A549 (cell line): ENCODE data around the gene HPCAL1. TPM values are rescaled to one million over a fixed set of nuclear protein-coding genes. Genes with fewer than 3 reads are reported as not detected.

Experiments used
- ATAC-seq, 2 experiments: fragments of 200-7000 bp in 1 of 2; fragments of >200 bp in 1 of 2; cut with Nextera tagmentation in 1 of 2; cut with Tn5 transposase in 1 of 2; 3 replicates each; pipeline versions ENCODE4 v1.8.0 to v1.9.1; 2018 to 2020; ENCODE audit warnings: mild to moderate bottlenecking in 1 of 2, moderate library complexity in 1 of 2
- CTCF ChIA-PET: fragments of 300-600 bp; sonication (Branson Sonifier 250); formaldehyde crosslinking; extraction: SDS; loops from one replicate; lab custom pipeline; 2021; ENCODE audit warnings: antibody characterized with exemption, inconsistent platforms; lab: Yijun Ruan, JAX
- POLR2A ChIA-PET: fragments of 350-600 bp; formaldehyde crosslinking; extraction: SDS; loops from one replicate; lab custom pipeline; 2021; ENCODE audit warnings: antibody characterized with exemption, inconsistent platforms; lab: Yijun Ruan, JAX
- DNase-seq, 2 experiments: peaks; one replicate each; pipeline versions ENCODE4 v3.0.0 to v3.0.0-alpha.2; 2011 to 2016; ENCODE audit warnings: low read depth in 1 of 2, low spot score in 1 of 2
- FAIRE-seq: peaks from 2 replicates; lab custom pipeline; 2011; peaks lifted over from hg19 to GRCh38; lab: Jason Lieb, UNC
- H3K27ac ChIP-seq, 2 experiments: fragments of >200 bp; sonication (Bioruptor Twin); formaldehyde crosslinking; 3 replicates each; pipeline ENCODE4 v1.5.1; 2016 to 2017
- H3K4me1 ChIP-seq: fragments of >200 bp; sonication (Bioruptor Twin); formaldehyde crosslinking; 3 replicates; pipeline ENCODE4 v1.6.1; 2016
- H3K4me2 ChIP-seq: fragments of >200 bp; sonication (Bioruptor Twin); formaldehyde crosslinking; 3 replicates; pipeline ENCODE4 v1.6.1; 2016
- H3K4me3 ChIP-seq: fragments of >200 bp; sonication (Bioruptor Twin); formaldehyde crosslinking; 3 replicates; pipeline ENCODE4 v1.5.1; 2016
- H3K9me3 ChIP-seq: fragments of >200 bp; sonication (Bioruptor Twin); formaldehyde crosslinking; 3 replicates; pipeline ENCODE4 v1.6.1; 2016
- ATOH8 ChIP-seq: fragments of 250-450 bp; sonication (Bioruptor Pico); IDR thresholded peaks from 2 replicates; pipeline ENCODE4 v1.5.0; 2020; ENCODE audit warnings: low read depth, mild to moderate bottlenecking, moderate library complexity
- BCL3 ChIP-seq: fragments of >200 bp; sonication (Bioruptor Twin); formaldehyde crosslinking; IDR thresholded peaks from 3 replicates; pipeline ENCODE4 v1.6.1; 2016
- CBX2 ChIP-seq: fragments of 200-600 bp; sonication (generic); IDR thresholded peaks from 2 replicates; pipeline ENCODE4 v1.6.1; 2016; ENCODE audit warnings: low read depth, mild to moderate bottlenecking, borderline replicate concordance
- CHD2 ChIP-seq: fragments of 150-350 bp; IDR thresholded peaks from 2 replicates; pipeline ENCODE4 v1.6.1; 2014; ENCODE audit warnings: low read length; ENCODE audit not compliant: partially characterized antibody
- CHD4 ChIP-seq: fragments of 200-600 bp; sonication (generic); IDR thresholded peaks from 2 replicates; pipeline ENCODE4 v1.6.1; 2016; ENCODE audit warnings: antibody characterized with exemption, mild to moderate bottlenecking, borderline replicate concordance
- CTCF ChIP-seq: fragments of >200 bp; sonication (Bioruptor Twin); formaldehyde crosslinking; IDR thresholded peaks from 3 replicates; pipeline ENCODE4 v1.5.1; 2016
- E2F6 ChIP-seq: IDR thresholded peaks from 2 replicates; pipeline ENCODE4 v1.6.1; 2012; ENCODE audit warnings: low read depth, borderline replicate concordance
- EHMT2 ChIP-seq: fragments of 200-600 bp; sonication (generic); IDR thresholded peaks from 2 replicates; pipeline ENCODE4 v1.6.1; 2016; ENCODE audit warnings: antibody characterized with exemption, low read depth, mild to moderate bottlenecking, moderate library complexity
- FOSB ChIP-seq: fragments of 250-450 bp; sonication (Bioruptor Pico); IDR thresholded peaks from 2 replicates; pipeline ENCODE4 v1.5.0; 2020; ENCODE audit warnings: mild to moderate bottlenecking, moderate library complexity
- GATA3 ChIP-seq: IDR thresholded peaks from 2 replicates; pipeline ENCODE4 v1.6.1; 2012; ENCODE audit warnings: borderline replicate concordance
- HDAC2 ChIP-seq: fragments of 200-600 bp; sonication (generic); IDR thresholded peaks from 2 replicates; pipeline ENCODE4 v1.6.1; 2016
- HMGXB4 ChIP-seq: fragments of 250-450 bp; sonication (Bioruptor Pico); IDR thresholded peaks from 2 replicates; pipeline ENCODE4 v1.5.0; 2021; ENCODE audit warnings: mild to moderate bottlenecking, moderate library complexity, borderline replicate concordance
- HOXB13 ChIP-seq: fragments of 250-450 bp; sonication (Bioruptor Pico); IDR thresholded peaks from 2 replicates; pipeline ENCODE4 v1.5.0; 2020; ENCODE audit warnings: low read depth, mild to moderate bottlenecking, moderate library complexity
- JUNB ChIP-seq: fragments of >200 bp; sonication (Bioruptor Twin); formaldehyde crosslinking; IDR thresholded peaks from 2 replicates; pipeline ENCODE4 v1.6.1; 2016
- KDM1A ChIP-seq: fragments of 200-600 bp; sonication (generic); IDR thresholded peaks from 2 replicates; pipeline ENCODE4 v1.6.1; 2016; ENCODE audit warnings: low read depth, mild to moderate bottlenecking
- MAFK ChIP-seq: fragments of 450-650 bp; IDR thresholded peaks from 2 replicates; pipeline ENCODE4 v1.6.1; 2014; ENCODE audit not compliant: partially characterized antibody
- NFE2L2 ChIP-seq: fragments of 150-350 bp; conservative IDR thresholded peaks from 2 replicates; pipeline ENCODE4 v1.6.1; 2014; ENCODE audit warnings: low read length
- NR3C1 ChIP-seq: fragments of >200 bp; sonication (Bioruptor Twin); formaldehyde crosslinking; IDR thresholded peaks from 3 replicates; pipeline ENCODE4 v1.6.1; 2017
- POLR2AphosphoS2 ChIP-seq: conservative IDR thresholded peaks from 2 replicates; pipeline ENCODE4 v1.6.1; 2012; ENCODE audit warnings: low read length, improper control_type of control experiment, inconsistent platforms
- RAD21 ChIP-seq, 2 experiments: fragments of >200 bp in 1 of 2; sonication (Bioruptor Twin) in 1 of 2; formaldehyde crosslinking in 1 of 2; IDR thresholded peaks in 1 of 2; conservative IDR thresholded peaks in 1 of 2; 2 replicates in 1 of 2; 3 replicates in 1 of 2; pipeline ENCODE4 v1.6.1; 2012 to 2018; ENCODE audit warnings: inconsistent platforms in 1 of 2
- RARB ChIP-seq: fragments of 250-450 bp; sonication (Bioruptor Pico); IDR thresholded peaks from 2 replicates; pipeline ENCODE4 v1.8.0; 2021; ENCODE audit warnings: mild to moderate bottlenecking, moderate library complexity
- RCOR1 ChIP-seq: fragments of 150-350 bp; IDR thresholded peaks from 2 replicates; pipeline ENCODE4 v1.6.1; 2014; ENCODE audit warnings: antibody characterized with exemption, low read length, low read depth
- RFX5 ChIP-seq: fragments of 450-650 bp; IDR thresholded peaks from 2 replicates; pipeline ENCODE4 v1.7.1; 2014; ENCODE audit warnings: antibody characterized with exemption, mild to moderate bottlenecking, moderate library complexity
- SREBF2 ChIP-seq: fragments of 450-650 bp; IDR thresholded peaks from 2 replicates; pipeline ENCODE4 v1.6.1; 2014; ENCODE audit warnings: mild to moderate bottlenecking, moderate library complexity
- TFCP2L1 ChIP-seq: fragments of 250-450 bp; sonication (Bioruptor Pico); IDR thresholded peaks from 2 replicates; pipeline ENCODE4 v1.5.0; 2021; ENCODE audit warnings: mild to moderate bottlenecking
- USF2 ChIP-seq: fragments of 450-650 bp; IDR thresholded peaks from 2 replicates; pipeline ENCODE4 v1.6.1; 2014; ENCODE audit warnings: antibody characterized with exemption
- ZC3H11A ChIP-seq: fragments of 450-650 bp; IDR thresholded peaks from 2 replicates; pipeline ENCODE4 v1.6.1; 2014; ENCODE audit warnings: antibody characterized with exemption, mild to moderate bottlenecking
- ZFP36 ChIP-seq: fragments of 450-650 bp; IDR thresholded peaks from 2 replicates; pipeline ENCODE4 v1.6.1; 2014; ENCODE audit warnings: borderline replicate concordance; ENCODE audit not compliant: partially characterized antibody
- WGBS: methylation state at CpG from one replicate; pipeline ENCODE4 v1.1.6; 2017; ENCODE audit errors: missing lambda C conversion rate; 5-methylcytosine and 5-hydroxymethylcytosine counted together
- polyA plus RNA-seq, 4 experiments: library from polyadenylated mRNA; depleted of rRNA in 3 of 4; stranded (reverse); fragments of >200 nt; fragmentation: RNase III in 1 of 4; extraction: RNeasy Plus Mini Kit Qiagen cat#74134 plus additional on column Dnase treatment in 1 of 4; gene quantifications; 2 replicates in 3 of 4; 3 replicates in 1 of 4; pipeline ENCODE4 v1.2.3, GENCODE V29; 2011 to 2017
- TF ChIP-seq, protein P1 (sequence below): IDR thresholded peaks from 2 replicates; pipeline ENCODE4 v1.6.1; 2012

HPCAL1 gene
- polyA plus RNA-seq, 2 of the 4 experiments (the other 2 are of a cell fraction) = 44.4 to 66.4 TPM

- Histone ChIP-seq H3K4me3 (no peak overlapping the region), H3K9me3 (no peaks in the 10 kb centered on the region), H3K4me1 (peaks cover 2% of the 10 kb centered on the region; the same call in 2 of the 3 replicates), H3K27ac (no peak overlapping the region), H3K4me2 (no peak overlapping the region)
- no peak for DNase-seq
- WGBS = 91% methylated on average over 40 of the region's 40 CpGs
- POLR2A ChIA-PET = no interaction called here
- CTCF ChIA-PET = interaction anchor here (0.6 to 25.7 kb wide), 8 partner anchors 8 to 298 kb away, joined by 3 to 374 read pairs (median 4); partner anchors contain the start of gene RRM2
- TF ChIP-seq JUNB (no peak), ZFP36 (no peak), CBX2 (no peak), EHMT2 (no peak), CHD2 (no peak), MAFK (no peak), FOSB (CRISPR knock-in tag) (no peak), E2F6 (no peak), RARB (CRISPR knock-in tag) (no peak), HMGXB4 (no peak), GATA3 (no peak), HDAC2 (no peak), BCL3 (no peak), NFE2L2 (no peak), ATOH8 (no peak)
- TF ChIP-seq, protein P1, sequence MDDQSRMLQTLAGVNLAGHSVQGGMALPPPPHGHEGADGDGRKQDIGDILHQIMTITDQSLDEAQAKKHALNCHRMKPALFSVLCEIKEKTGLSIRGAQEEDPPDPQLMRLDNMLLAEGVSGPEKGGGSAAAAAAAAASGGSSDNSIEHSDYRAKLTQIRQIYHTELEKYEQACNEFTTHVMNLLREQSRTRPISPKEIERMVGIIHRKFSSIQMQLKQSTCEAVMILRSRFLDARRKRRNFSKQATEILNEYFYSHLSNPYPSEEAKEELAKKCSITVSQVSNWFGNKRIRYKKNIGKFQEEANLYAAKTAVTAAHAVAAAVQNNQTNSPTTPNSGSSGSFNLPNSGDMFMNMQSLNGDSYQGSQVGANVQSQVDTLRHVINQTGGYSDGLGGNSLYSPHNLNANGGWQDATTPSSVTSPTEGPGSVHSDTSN = no peak
- no peak for FAIRE-seq
- no peak for ATAC-seq
Observed at GRCh38 chr2:10426726-10427617, 124.3 kb downstream of the HPCAL1 start.

GRCh38 chr2:10427618-10427949 is 124.9 kb downstream of the HPCAL1 start:
- Histone ChIP-seq H3K9me3 (no peaks in the 10 kb centered on the region), H3K4me2 (no peak overlapping the region), H3K4me1 (peaks cover 8% of the 10 kb centered on the region), H3K4me3 (no peak overlapping the region), H3K27ac (no peak overlapping the region)
- ATAC-seq = no peak
- 89% methylated on average over 17 of the region's 17 CpGs for WGBS
- no peak for DNase-seq
- ChIA-PET POLR2A (no interaction called here), CTCF (interaction anchor here (1.2 to 25.7 kb wide), 5 partner anchors 13 to 356 kb away, joined by 4 to 374 read pairs (median 11); partner anchors contain the start of gene RRM2)
- FAIRE-seq = no peak
- TF ChIP-seq TFCP2L1 = no peak
- no peak for TF ChIP-seq RAD21 (conservative IDR thresholded peaks at IDR 0.05 in 1 of 2, IDR thresholded peaks at IDR 0.05 in 1 of 2)
- no peak for TF ChIP-seq ZC3H11A
- no peak for TF ChIP-seq RCOR1
- TF ChIP-seq NR3C1 = no peak
- no peak for TF ChIP-seq POLR2AphosphoS2
- TF ChIP-seq KDM1A = no peak
- no peak for TF ChIP-seq HDAC2
- no peak for TF ChIP-seq SREBF2
- no peak for TF ChIP-seq NFE2L2
- no peak for TF ChIP-seq USF2
- TF ChIP-seq RFX5 = no peak
- no peak for TF ChIP-seq GATA3
- TF ChIP-seq HOXB13 = no peak
- TF ChIP-seq CHD4 = no peak
- TF ChIP-seq CTCF = no peak
